ENCODE data around the gene ERC2.

Gene ERC2

DNA sequence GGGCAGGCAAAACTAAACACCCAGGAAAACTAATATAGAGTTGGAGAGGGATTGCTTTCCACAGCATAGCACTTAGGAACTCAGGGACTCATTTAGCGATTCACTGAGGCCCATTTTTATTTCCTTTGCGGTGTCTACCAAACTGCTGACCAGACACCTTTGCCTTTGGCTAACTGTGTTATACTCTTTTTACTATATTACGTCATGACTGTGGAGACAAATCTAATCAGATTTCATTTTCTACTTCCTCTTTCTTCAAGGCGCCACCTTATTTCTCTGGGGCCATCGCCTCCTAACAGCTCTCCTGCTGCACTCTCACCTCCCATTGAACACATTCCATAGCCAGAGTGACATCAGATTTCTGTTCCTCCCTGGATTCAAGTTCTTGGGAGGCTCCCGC, 765.4 kb downstream of the ERC2 start:
- H3K23ac ChIP-seq (ENCODE audit: low read length), result no peak overlapping the region
- H3K27ac ChIP-seq (ENCODE audit: low read depth, low read length), result no peak overlapping the region
- no peaks in the 10 kb centered on the region for H3K79me1 ChIP-seq (ENCODE audit: low read length)
- no peak overlapping the region for H2BK12ac ChIP-seq (ENCODE audit: low read length)
- no peak overlapping the region for H3K4me3 ChIP-seq (ENCODE audit: low read depth, low read length)
- no peak overlapping the region for H4K12ac ChIP-seq (ENCODE audit: low read depth, low read length)
- H4K8ac ChIP-seq (ENCODE audit: low read depth, low read length), result no peak overlapping the region
- no peak overlapping the region for H2BK5ac ChIP-seq (ENCODE audit: low read depth, low read length, poor library complexity)
- H2BK120ac ChIP-seq (ENCODE audit: insufficient read depth, low read length, poor library complexity), result no peak overlapping the region
- H3K36me3 ChIP-seq (ENCODE audit: control insufficient read depth in 1 of 2, insufficient read depth in 2 of 2, low read length in 2 of 2), result no peaks in the 10 kb centered on the region
- H3K14ac ChIP-seq (ENCODE audit: low read length), result no peak overlapping the region
- H3K9ac ChIP-seq (ENCODE audit: low read length), result no peak overlapping the region
- WGBS (ENCODE audit: extremely low coverage, insufficient coverage, insufficient read length), result no CpG with 5 or more reads among the region's 6 CpGs
- H3K4me2 ChIP-seq (ENCODE audit: low read length), result no peak overlapping the region
- no peaks in the 10 kb centered on the region for H3K9me3 ChIP-seq (ENCODE audit: insufficient read depth, low read depth, low read length)
- no peak overlapping the region for H2AFZ ChIP-seq (ENCODE audit: insufficient read depth, low read length, poor library complexity)
- no peak overlapping the region for H2AK5ac ChIP-seq (ENCODE audit: low read length)
- no peak overlapping the region for H4K91ac ChIP-seq (ENCODE audit: low read depth, low read length)
- no peaks in the 10 kb centered on the region for H3K27me3 ChIP-seq (ENCODE audit: insufficient read depth, low read length)
- no peak overlapping the region for H3K18ac ChIP-seq (ENCODE audit: low read length)
- no peak for DNase-seq
- no peaks in the 10 kb centered on the region for H3K79me2 ChIP-seq (ENCODE audit: control insufficient read depth, insufficient read depth, low read length, poor library complexity)
- no peak overlapping the region for H3K4ac ChIP-seq (ENCODE audit: low read depth, low read length)
- H3K4me1 ChIP-seq (ENCODE audit: control insufficient read depth in 1 of 2, insufficient read depth in 2 of 2, low read length in 2 of 2), result peaks cover 0 to 4% of the 10 kb centered on the region in 2 experiments

DNA sequence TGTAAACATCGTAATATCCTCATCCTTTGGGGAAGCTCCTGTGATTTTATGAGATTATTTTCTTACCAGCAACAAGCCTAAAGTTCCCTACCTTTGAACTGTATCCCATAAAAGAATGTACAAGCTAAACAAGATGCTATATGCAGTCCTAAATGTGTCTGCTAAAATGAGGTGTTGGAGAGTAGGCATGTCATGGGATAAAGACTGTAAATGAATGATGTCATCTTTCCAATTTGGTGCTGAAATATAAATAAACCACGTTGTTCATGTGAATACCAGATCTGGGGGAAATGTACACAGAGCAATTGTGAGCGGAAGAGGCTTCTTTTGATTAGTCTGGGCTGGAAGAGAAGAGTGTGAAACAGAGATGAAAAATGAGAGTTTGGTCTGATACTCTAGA, 766.3 kb downstream of the ERC2 start:
- no peak overlapping the region for H3K4me3 ChIP-seq (ENCODE audit: low read depth, low read length)
- no peaks in the 10 kb centered on the region for H3K4me1 ChIP-seq (ENCODE audit: control insufficient read depth in 1 of 2, insufficient read depth in 2 of 2, low read length in 2 of 2)
- no peak overlapping the region for H3K4me2 ChIP-seq (ENCODE audit: low read length)
- H3K4ac ChIP-seq (ENCODE audit: low read depth, low read length), result no peak overlapping the region
- H3K79me1 ChIP-seq (ENCODE audit: low read length), result no peaks in the 10 kb centered on the region
- WGBS (ENCODE audit: extremely low coverage, insufficient coverage, insufficient read length), result no CpG with 5 or more reads among the region's 3 CpGs
- H3K9ac ChIP-seq (ENCODE audit: low read length), result no peak overlapping the region
- H2BK5ac ChIP-seq (ENCODE audit: low read depth, low read length, poor library complexity), result no peak overlapping the region
- no peak overlapping the region for H2AK5ac ChIP-seq (ENCODE audit: low read length)
- H3K27me3 ChIP-seq (ENCODE audit: insufficient read depth, low read length), result no peaks in the 10 kb centered on the region
- H4K12ac ChIP-seq (ENCODE audit: low read depth, low read length), result no peak overlapping the region
- no peak overlapping the region for H3K18ac ChIP-seq (ENCODE audit: low read length)
- H3K36me3 ChIP-seq (ENCODE audit: control insufficient read depth in 1 of 2, insufficient read depth in 2 of 2, low read length in 2 of 2), result no peaks in the 10 kb centered on the region
- no peak overlapping the region for H4K91ac ChIP-seq (ENCODE audit: low read depth, low read length)
- H3K23ac ChIP-seq (ENCODE audit: low read length), result no peak overlapping the region
- DNase-seq, result no peak
- no peak overlapping the region for H2BK120ac ChIP-seq (ENCODE audit: insufficient read depth, low read length, poor library complexity)
- H2BK12ac ChIP-seq (ENCODE audit: low read length), result no peak overlapping the region
- H2AFZ ChIP-seq (ENCODE audit: insufficient read depth, low read length, poor library complexity), result no peak overlapping the region
- no peak overlapping the region for H3K27ac ChIP-seq (ENCODE audit: low read depth, low read length)
- H3K79me2 ChIP-seq (ENCODE audit: control insufficient read depth, insufficient read depth, low read length, poor library complexity), result no peaks in the 10 kb centered on the region
- H3K14ac ChIP-seq (ENCODE audit: low read length), result no peak overlapping the region
- H3K9me3 ChIP-seq (ENCODE audit: insufficient read depth, low read depth, low read length), result no peaks in the 10 kb centered on the region
- H4K8ac ChIP-seq (ENCODE audit: low read depth, low read length), result no peak overlapping the region

DNA sequence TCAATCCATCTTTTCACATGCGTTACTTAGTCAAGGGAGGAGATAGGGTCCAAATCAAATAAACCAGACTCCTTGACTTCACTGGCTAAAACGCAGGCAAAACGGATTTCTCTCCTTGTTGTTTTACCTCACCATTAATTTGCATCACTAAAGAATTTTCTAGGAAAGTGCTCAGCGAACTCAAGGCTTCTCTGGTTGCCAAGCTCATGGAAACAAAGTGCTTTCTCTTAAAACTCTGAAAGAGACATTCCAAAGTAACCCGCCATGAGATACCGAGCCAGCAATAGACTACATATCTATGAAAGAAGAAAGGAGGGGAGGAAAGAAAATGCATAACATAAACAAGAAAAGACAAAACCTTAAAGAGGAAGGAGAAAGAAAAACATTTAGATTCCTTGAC, 769.4 kb downstream of the ERC2 start:
- H2BK120ac ChIP-seq (ENCODE audit: insufficient read depth, low read length, poor library complexity), result no peak overlapping the region
- H3K79me1 ChIP-seq (ENCODE audit: low read length), result no peaks in the 10 kb centered on the region
- no peaks in the 10 kb centered on the region for H3K27me3 ChIP-seq (ENCODE audit: insufficient read depth, low read length)
- no peak overlapping the region for H2AFZ ChIP-seq (ENCODE audit: insufficient read depth, low read length, poor library complexity)
- H3K18ac ChIP-seq (ENCODE audit: low read length), result no peak overlapping the region
- no CpG with 5 or more reads among the region's 6 CpGs for WGBS (ENCODE audit: extremely low coverage, insufficient coverage, insufficient read length)
- H3K4me3 ChIP-seq (ENCODE audit: low read depth, low read length), result no peak overlapping the region
- H3K79me2 ChIP-seq (ENCODE audit: control insufficient read depth, insufficient read depth, low read length, poor library complexity), result no peaks in the 10 kb centered on the region
- H3K4ac ChIP-seq (ENCODE audit: low read depth, low read length), result no peak overlapping the region
- H2AK5ac ChIP-seq (ENCODE audit: low read length), result no peak overlapping the region
- H3K14ac ChIP-seq (ENCODE audit: low read length), result no peak overlapping the region
- H3K36me3 ChIP-seq (ENCODE audit: control insufficient read depth in 1 of 2, insufficient read depth in 2 of 2, low read length in 2 of 2), result no peaks in the 10 kb centered on the region
- H3K4me2 ChIP-seq (ENCODE audit: low read length), result no peak overlapping the region
- no peaks in the 10 kb centered on the region for H3K4me1 ChIP-seq (ENCODE audit: control insufficient read depth in 1 of 2, insufficient read depth in 2 of 2, low read length in 2 of 2)
- H3K23ac ChIP-seq (ENCODE audit: low read length), result no peak overlapping the region
- no peak overlapping the region for H4K12ac ChIP-seq (ENCODE audit: low read depth, low read length)
- DNase-seq, result no peak
- H4K8ac ChIP-seq (ENCODE audit: low read depth, low read length), result no peak overlapping the region
- no peak overlapping the region for H3K9ac ChIP-seq (ENCODE audit: low read length)
- H4K91ac ChIP-seq (ENCODE audit: low read depth, low read length), result no peak overlapping the region
- no peak overlapping the region for H2BK5ac ChIP-seq (ENCODE audit: low read depth, low read length, poor library complexity)
- no peak overlapping the region for H3K27ac ChIP-seq (ENCODE audit: low read depth, low read length)
- H2BK12ac ChIP-seq (ENCODE audit: low read length), result no peak overlapping the region
- no peaks in the 10 kb centered on the region for H3K9me3 ChIP-seq (ENCODE audit: insufficient read depth, low read depth, low read length)

DNA sequence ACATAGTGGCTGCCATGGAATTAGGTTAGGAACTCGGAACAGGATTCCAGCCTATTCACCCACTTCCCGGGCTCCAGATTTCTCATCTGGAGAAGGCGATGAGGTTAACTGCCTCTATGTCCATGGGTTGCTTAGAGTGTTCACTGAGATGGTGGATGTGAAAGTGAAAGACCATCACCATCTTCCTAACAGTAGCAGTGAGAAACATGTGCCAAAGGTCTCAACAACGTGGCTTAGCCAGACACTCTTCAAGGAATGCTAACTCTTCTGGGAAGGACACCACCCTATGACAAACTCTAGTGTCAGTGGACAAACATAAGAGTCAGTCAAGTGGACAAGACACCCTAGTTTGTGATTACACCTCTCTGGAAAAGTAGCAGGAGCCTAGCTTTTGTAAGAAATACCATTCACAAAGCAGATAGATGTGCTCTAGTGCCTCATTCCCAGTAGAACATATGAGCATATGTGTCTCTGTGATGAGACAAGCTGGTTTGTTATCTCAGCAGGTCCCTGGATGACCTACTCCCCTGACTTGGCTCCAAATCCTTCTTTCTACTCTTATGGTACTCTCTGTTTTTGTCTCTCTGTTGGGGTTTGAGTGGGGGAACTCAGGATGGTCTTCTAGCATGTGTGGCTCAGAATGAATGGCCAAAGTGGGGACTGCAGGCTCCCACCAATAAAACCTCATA, 770.9 kb downstream of the ERC2 start:
- Histone ChIP-seq H4K91ac (ENCODE audit: low read depth, low read length) (no peak overlapping the region), H2BK120ac (ENCODE audit: insufficient read depth, low read length, poor library complexity) (no peak overlapping the region), H3K36me3 (ENCODE audit: control insufficient read depth in 1 of 2, insufficient read depth in 2 of 2, low read length in 2 of 2) (no peaks in the 10 kb centered on the region), H3K23ac (ENCODE audit: low read length) (no peak overlapping the region), H3K4me3 (ENCODE audit: low read depth, low read length) (no peak overlapping the region), H3K9me3 (ENCODE audit: insufficient read depth, low read depth, low read length) (no peaks in the 10 kb centered on the region), H3K14ac (ENCODE audit: low read length) (no peak overlapping the region), H3K27ac (ENCODE audit: low read depth, low read length) (no peak overlapping the region), H3K4ac (ENCODE audit: low read depth, low read length) (no peak overlapping the region), H4K12ac (ENCODE audit: low read depth, low read length) (no peak overlapping the region), H2BK12ac (ENCODE audit: low read length) (no peak overlapping the region), H3K9ac (ENCODE audit: low read length) (no peak overlapping the region), H3K4me1 (ENCODE audit: control insufficient read depth in 1 of 2, insufficient read depth in 2 of 2, low read length in 2 of 2) (no peaks in the 10 kb centered on the region), H2BK5ac (ENCODE audit: low read depth, low read length, poor library complexity) (no peak overlapping the region), H3K27me3 (ENCODE audit: insufficient read depth, low read length) (no peaks in the 10 kb centered on the region), H2AK5ac (ENCODE audit: low read length) (no peak overlapping the region), H3K79me2 (ENCODE audit: control insufficient read depth, insufficient read depth, low read length, poor library complexity) (no peaks in the 10 kb centered on the region), H3K4me2 (ENCODE audit: low read length) (no peak overlapping the region), H4K8ac (ENCODE audit: low read depth, low read length) (no peak overlapping the region), H3K79me1 (ENCODE audit: low read length) (no peaks in the 10 kb centered on the region), H3K18ac (ENCODE audit: low read length) (no peak overlapping the region), H2AFZ (ENCODE audit: insufficient read depth, low read length, poor library complexity) (no peak overlapping the region)
- DNase-seq, result no peak
- no CpG with 5 or more reads among the region's 4 CpGs for WGBS (ENCODE audit: extremely low coverage, insufficient coverage, insufficient read length)
